A549 (cell line): ENCODE results near the gene SGIP1.

Experiments used
- CEBPB ChIP-seq, 2 experiments: fragments of >200 bp in 1 of 2; sonication (Bioruptor Twin) in 1 of 2; formaldehyde crosslinking in 1 of 2; IDR thresholded peaks; 2 replicates each; pipeline ENCODE4 v1.6.1; 2012 to 2016
- FOSL2 ChIP-seq, 2 experiments: fragments of 450-650 bp in 1 of 2; fragments of >200 bp in 1 of 2; sonication (Bioruptor Twin) in 1 of 2; formaldehyde crosslinking; IDR thresholded peaks; 2 replicates each; pipeline versions ENCODE4 v1.5.0 to v1.6.1; 2016 to 2020; ENCODE audit warnings: mild to moderate bottlenecking in 1 of 2, moderate library complexity in 1 of 2
- MYC ChIP-seq: IDR thresholded peaks from 2 replicates; pipeline ENCODE4 v1.6.1; 2012; ENCODE audit warnings: mild to moderate bottlenecking, inconsistent platforms, low read length, improper control_type of control experiment, borderline replicate concordance

- no peak for TF ChIP-seq FOSL2 (IDR thresholded peaks at IDR 0.05)
- no peak for TF ChIP-seq FOSL2 (CRISPR knock-in tag; IDR thresholded peaks at IDR 0.05)
- no peak for TF ChIP-seq MYC
- TF ChIP-seq CEBPB (IDR thresholded peaks at IDR 0.05): no peak
These were observed 245.6 kb downstream of the SGIP1 start for GRCh38 chr1:66779475-66780078.
